GM23248 (cell line): ENCODE results near the gene EPN2. TPM values are rescaled to one million over a fixed set of nuclear protein-coding genes. Genes with fewer than 3 reads are reported as not detected.
"Not testable (repeated sequence)": the region's sequence is repeated elsewhere in the genome, so short reads cannot be mapped to it uniquely, and the experiment has no call there.

Experiments used
- DNase-seq: peaks from one replicate; pipeline ENCODE4 v3.0.0-alpha.2; 2015
- H2AFZ ChIP-seq: fragments of 200-600 bp; sonication (generic); 2 replicates; pipeline ENCODE4 v1.6.1; 2016; ENCODE audit warnings: antibody characterized with exemption
- H3F3A ChIP-seq: fragments of 200-600 bp; sonication (generic); 2 replicates; pipeline ENCODE4 v1.6.1; 2016; ENCODE audit warnings: mild to moderate bottlenecking, antibody characterized with exemption, mixed run types; ENCODE audit not compliant: insufficient read depth
- H3K27ac ChIP-seq: fragments of 200-600 bp; sonication (generic); 2 replicates; pipeline ENCODE4 v1.5.1; 2016; ENCODE audit warnings: mild to moderate bottlenecking
- H3K27me3 ChIP-seq: fragments of 200-600 bp; sonication (generic); replicated peaks from 2 replicates; pipeline ENCODE4 v1.6.1; 2016; ENCODE audit warnings: mild to moderate bottlenecking; ENCODE audit not compliant: insufficient read depth
- H3K36me3 ChIP-seq: fragments of 200-600 bp; sonication (generic); 2 replicates; pipeline ENCODE4 v1.6.1; 2016; ENCODE audit warnings: low read depth, mild to moderate bottlenecking
- H3K4me1 ChIP-seq: fragments of 200-600 bp; sonication (generic); 2 replicates; pipeline ENCODE4 v1.6.1; 2016; ENCODE audit warnings: mild to moderate bottlenecking; ENCODE audit not compliant: insufficient read depth
- H3K4me2 ChIP-seq: fragments of 200-600 bp; sonication (generic); one replicate; pipeline ENCODE4 v1.6.1; 2016; ENCODE audit warnings: mild to moderate bottlenecking; ENCODE audit not compliant: unreplicated experiment
- H3K4me3 ChIP-seq: fragments of 200-600 bp; sonication (generic); 2 replicates; pipeline ENCODE4 v1.5.1; 2016; ENCODE audit warnings: mild to moderate bottlenecking
- H3K79me2 ChIP-seq: fragments of 200-600 bp; sonication (generic); 2 replicates; pipeline ENCODE4 v1.6.1; 2016; ENCODE audit warnings: mild to moderate bottlenecking; ENCODE audit not compliant: insufficient read depth
- H3K9ac ChIP-seq: fragments of 200-600 bp; sonication (generic); 2 replicates; pipeline ENCODE4 v1.6.1; 2016; ENCODE audit warnings: mild to moderate bottlenecking
- H3K9me2 ChIP-seq: fragments of 200-600 bp; sonication (generic); 2 replicates; pipeline ENCODE4 v1.6.1; 2016; ENCODE audit warnings: mixed run types, mild to moderate bottlenecking, moderate library complexity; ENCODE audit not compliant: insufficient read depth
- H3K9me3 ChIP-seq: fragments of 200-600 bp; sonication (generic); one replicate; pipeline ENCODE4 v1.6.1; 2017; ENCODE audit warnings: low read depth
- H4K20me1 ChIP-seq: fragments of 200-600 bp; sonication (generic); 2 replicates; pipeline ENCODE4 v1.6.0; 2016; ENCODE audit not compliant: insufficient read depth
- WGBS, 2 experiments: methylation state at CpG; one replicate each; pipeline ENCODE4 v1.1.6; 2015 to 2017; ENCODE audit warnings: low lambda C conversion rate in 2 of 2, low coverage in 1 of 2; ENCODE audit errors: missing lambda C conversion rate in 2 of 2; 5-methylcytosine and 5-hydroxymethylcytosine counted together
- in situ Hi-C: fragments of 300-500 bp; cut with MboI; formaldehyde crosslinking; loops from 2 replicates; pipeline ENCODE4 v1.15.0; 2020
- polyA plus RNA-seq: library from polyadenylated mRNA; unstranded; fragments of >200 nt; fragmentation: Nextera tagmentation; extraction: Ambion mirVana; gene quantifications from 2 replicates; pipeline ENCODE4 v1.2.1, GENCODE V29; 2016
- total RNA-seq: library from RNA; depleted of rRNA; stranded (reverse); fragments of >200 nt; shearing (Covaris generic); gene quantifications from 2 replicates; pipeline ENCODE4 v1.2.3, GENCODE V29; 2014

Gene EPN2
- total and polyA plus RNA-seq, 2 experiments from 2014 or later, result 25.3 to 54.0 TPM

- H3K9ac ChIP-seq, H3K4me2 ChIP-seq, DNase-seq, H3K27me3 ChIP-seq, H3K36me3 ChIP-seq, H2AFZ ChIP-seq, H3K9me2 ChIP-seq, in situ Hi-C loops, H3K79me2 ChIP-seq, H3K4me3 ChIP-seq, H3K9me3 ChIP-seq, H4K20me1 ChIP-seq, H3F3A ChIP-seq, H3K4me1 ChIP-seq, H3K27ac ChIP-seq: not testable (repeated sequence)
- WGBS, 2 experiments, result no CpG with 5 or more reads among the region's 3 CpGs
These were observed 33.7 kb upstream of the EPN2 start for GRCh38 chr17:19203429-19203828.

GRCh38 chr17:19215074-19215860 lies 21.9 kb upstream of the EPN2 start:
- DNase-seq, H2AFZ ChIP-seq, H3K79me2 ChIP-seq, H4K20me1 ChIP-seq, in situ Hi-C loops, H3K9ac ChIP-seq, H3K27me3 ChIP-seq, H3K4me1 ChIP-seq, H3K4me2 ChIP-seq, H3K9me3 ChIP-seq, H3K27ac ChIP-seq, H3K4me3 ChIP-seq, H3K36me3 ChIP-seq, H3K9me2 ChIP-seq, H3F3A ChIP-seq: not testable (repeated sequence)
- no CpG with 5 or more reads among the region's 67 CpGs for WGBS, 2 experiments

GRCh38 chr17:19216148-19216926 lies 20.8 kb upstream of the EPN2 start:
- H3K27me3 ChIP-seq, H3K36me3 ChIP-seq, H3K9me2 ChIP-seq, H4K20me1 ChIP-seq, H2AFZ ChIP-seq, H3K79me2 ChIP-seq, H3F3A ChIP-seq, DNase-seq, in situ Hi-C loops, H3K9me3 ChIP-seq, H3K4me1 ChIP-seq, H3K4me3 ChIP-seq, H3K4me2 ChIP-seq, H3K27ac ChIP-seq, H3K9ac ChIP-seq: not testable (repeated sequence)
- WGBS, 2 experiments, result no CpG with 5 or more reads among the region's 13 CpGs

- H3F3A ChIP-seq, in situ Hi-C loops, H4K20me1 ChIP-seq, H3K9me3 ChIP-seq, H2AFZ ChIP-seq, H3K27ac ChIP-seq, DNase-seq, H3K4me3 ChIP-seq, H3K9me2 ChIP-seq, H3K4me2 ChIP-seq, H3K27me3 ChIP-seq, H3K4me1 ChIP-seq, H3K79me2 ChIP-seq, H3K9ac ChIP-seq, H3K36me3 ChIP-seq: not testable (repeated sequence)
- WGBS, 2 experiments, result no CpG with 5 or more reads among the region's 2 CpGs
These were observed 18.3 kb upstream of the EPN2 start for GRCh38 chr17:19218914-19219313.

GRCh38 chr17:19219384-19219783 lies 17.8 kb upstream of the EPN2 start:
- H3K4me2 ChIP-seq, DNase-seq, H3K36me3 ChIP-seq, H3K27ac ChIP-seq, H3K4me3 ChIP-seq, H3F3A ChIP-seq, H4K20me1 ChIP-seq, H3K9me2 ChIP-seq, H3K79me2 ChIP-seq, in situ Hi-C loops, H3K27me3 ChIP-seq, H3K4me1 ChIP-seq, H2AFZ ChIP-seq, H3K9ac ChIP-seq, H3K9me3 ChIP-seq: not testable (repeated sequence)
- no CpG with 5 or more reads among the region's 11 CpGs for WGBS, 2 experiments

- H3K9me2 ChIP-seq, H3K79me2 ChIP-seq, H3F3A ChIP-seq, H4K20me1 ChIP-seq, DNase-seq, H3K36me3 ChIP-seq, in situ Hi-C loops, H3K4me2 ChIP-seq, H3K4me3 ChIP-seq, H3K27me3 ChIP-seq, H3K27ac ChIP-seq, H3K9ac ChIP-seq, H3K4me1 ChIP-seq, H2AFZ ChIP-seq, H3K9me3 ChIP-seq: not testable (repeated sequence)
- no CpG with 5 or more reads among the region's 8 CpGs for WGBS, 2 experiments
These were observed 17.0 kb upstream of the EPN2 start for GRCh38 chr17:19220195-19220594.

GRCh38 chr17:19226610-19227588 lies 10.3 kb upstream of the EPN2 start:
- DNase-seq, H3F3A ChIP-seq, H3K79me2 ChIP-seq, H3K4me3 ChIP-seq, H3K9me2 ChIP-seq, H3K9ac ChIP-seq, in situ Hi-C loops, H3K4me2 ChIP-seq, H3K27ac ChIP-seq, H3K36me3 ChIP-seq, H2AFZ ChIP-seq, H3K9me3 ChIP-seq, H4K20me1 ChIP-seq, H3K27me3 ChIP-seq, H3K4me1 ChIP-seq: not testable (repeated sequence)
- no CpG with 5 or more reads among the region's 12 CpGs for WGBS, 2 experiments
